Measurements from ENCODE around the gene TCIRG1.

- no peak for TF ChIP-seq CTCF (IDR thresholded peaks at IDR 0.05; ENCODE audit: low read depth, low read length, missing input control)
- TF ChIP-seq ZBTB33 (IDR thresholded peaks at IDR 0.05): peak; percentile 17
- TF ChIP-seq MAX (IDR thresholded peaks at IDR 0.05): peak; percentile 79
Observed at GRCh38 chr11:68099474-68100405, 60.9 kb downstream of the TCIRG1 start.
